ENCODE data around the gene FGF9.

GRCh38 chr13:21730186-21730880 lies 59.5 kb downstream of the FGF9 start:
- TF ChIP-seq CTCF (IDR thresholded peaks at IDR 0.05) (no peak), POLR2A (IDR thresholded peaks at IDR 0.05) (no peak), POLR2AphosphoS5 (IDR thresholded peaks at IDR 0.05; ENCODE audit: insufficient read depth in 1 of 2, low read depth in 1 of 2) (no peak)

All from vagina (tissue), 2 donors.